Peyer's patch (tissue), 4 donors: Measurements from ENCODE around the gene EGLN3.

Experiments
- POLR2A ChIP-seq, 2 donors: fragments of 450-650 bp; IDR thresholded peaks; one replicate each; pipeline ENCODE4 v1.5.1; 2017; ENCODE audit warnings: antibody characterized with exemption in 2 of 2, mild to moderate bottlenecking in 2 of 2, moderate library complexity in 2 of 2
- TF ChIP-seq, protein P1 (sequence below), 6 experiments: fragments of 450-650 bp in 4 of 6; fragments of 200-600 bp in 2 of 6; sonication (generic) in 1 of 6; IDR thresholded peaks; one replicate each; pipeline ENCODE4 v1.5.1; 2017 to 2019; ENCODE audit warnings: antibody characterized with exemption in 6 of 6, mild to moderate bottlenecking in 3 of 6, moderate library complexity in 1 of 6

DNA sequence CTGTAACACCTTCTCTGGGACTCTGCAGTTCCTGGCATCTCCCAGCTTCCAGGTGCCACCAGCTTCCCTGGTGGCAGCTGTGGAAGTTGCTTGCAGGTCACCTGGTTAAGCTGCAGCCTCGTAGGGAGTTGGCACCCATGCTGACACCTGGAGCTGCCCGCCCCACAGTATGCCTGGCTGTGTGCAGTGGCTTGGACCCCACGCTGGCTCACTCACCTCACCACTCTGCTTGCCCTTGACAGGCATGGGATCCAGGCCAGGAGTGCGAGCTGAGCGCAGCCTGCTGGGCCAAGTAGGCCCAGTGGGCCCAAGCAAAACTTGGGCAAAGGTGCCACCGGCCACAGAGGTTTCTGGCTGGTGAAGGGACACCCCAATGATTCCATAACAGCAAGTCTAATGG, 48.5 kb downstream of the EGLN3 start:
- TF ChIP-seq, protein P1, sequence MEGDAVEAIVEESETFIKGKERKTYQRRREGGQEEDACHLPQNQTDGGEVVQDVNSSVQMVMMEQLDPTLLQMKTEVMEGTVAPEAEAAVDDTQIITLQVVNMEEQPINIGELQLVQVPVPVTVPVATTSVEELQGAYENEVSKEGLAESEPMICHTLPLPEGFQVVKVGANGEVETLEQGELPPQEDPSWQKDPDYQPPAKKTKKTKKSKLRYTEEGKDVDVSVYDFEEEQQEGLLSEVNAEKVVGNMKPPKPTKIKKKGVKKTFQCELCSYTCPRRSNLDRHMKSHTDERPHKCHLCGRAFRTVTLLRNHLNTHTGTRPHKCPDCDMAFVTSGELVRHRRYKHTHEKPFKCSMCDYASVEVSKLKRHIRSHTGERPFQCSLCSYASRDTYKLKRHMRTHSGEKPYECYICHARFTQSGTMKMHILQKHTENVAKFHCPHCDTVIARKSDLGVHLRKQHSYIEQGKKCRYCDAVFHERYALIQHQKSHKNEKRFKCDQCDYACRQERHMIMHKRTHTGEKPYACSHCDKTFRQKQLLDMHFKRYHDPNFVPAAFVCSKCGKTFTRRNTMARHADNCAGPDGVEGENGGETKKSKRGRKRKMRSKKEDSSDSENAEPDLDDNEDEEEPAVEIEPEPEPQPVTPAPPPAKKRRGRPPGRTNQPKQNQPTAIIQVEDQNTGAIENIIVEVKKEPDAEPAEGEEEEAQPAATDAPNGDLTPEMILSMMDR (IDR thresholded peaks at IDR 0.05), result no peak
- TF ChIP-seq POLR2A (IDR thresholded peaks at IDR 0.05), result no peak
